HepG2 (cell line): ENCODE results near the gene NDOR1. TPM values are rescaled to one million over a fixed set of nuclear protein-coding genes. Genes with fewer than 3 reads are reported as not detected.

Experiments used
- ATF4 ChIP-seq, 2 experiments: fragments of 450-650 bp in 1 of 2; sonication (generic) in 1 of 2; formaldehyde crosslinking; IDR thresholded peaks; 2 replicates each; pipeline versions ENCODE4 v1.5.0 to v1.8.0; 2020 to 2022; ENCODE audit warnings: mild to moderate bottlenecking in 1 of 2, missing genetic modification reagents in 1 of 2
- GATAD2A ChIP-seq: IDR thresholded peaks from 2 replicates; pipeline ENCODE4 v1.6.1; 2016
- GPBP1L1 ChIP-seq: sonication (generic); formaldehyde crosslinking; IDR thresholded peaks from 2 replicates; pipeline ENCODE4 v1.5.0; 2020; ENCODE audit warnings: mild to moderate bottlenecking, missing genetic modification reagents
- HCFC1 ChIP-seq: fragments of 150-350 bp; IDR thresholded peaks from 2 replicates; pipeline ENCODE4 v1.6.1; 2014; ENCODE audit warnings: low read depth, low read length
- HINFP ChIP-seq: sonication (generic); formaldehyde crosslinking; IDR thresholded peaks from 2 replicates; pipeline ENCODE4 v1.4.0; 2020; ENCODE audit warnings: low read depth, mild to moderate bottlenecking, missing genetic modification reagents
- HOXD1 ChIP-seq: sonication (generic); formaldehyde crosslinking; IDR thresholded peaks from 2 replicates; pipeline ENCODE4 v1.5.0; 2020; ENCODE audit warnings: missing genetic modification reagents
- ISX ChIP-seq: sonication (generic); formaldehyde crosslinking; conservative IDR thresholded peaks from 2 replicates; pipeline ENCODE4 v1.5.0; 2020; ENCODE audit warnings: missing genetic modification reagents
- KDM4B ChIP-seq: sonication (generic); formaldehyde crosslinking; IDR thresholded peaks from 2 replicates; pipeline ENCODE4 v1.4.0; 2020; ENCODE audit warnings: missing genetic modification reagents
- KLF13 ChIP-seq: sonication (generic); formaldehyde crosslinking; IDR thresholded peaks from 2 replicates; pipeline ENCODE4 v1.4.0; 2020; ENCODE audit warnings: mild to moderate bottlenecking, missing genetic modification reagents
- KLF6 ChIP-seq: IDR thresholded peaks from 2 replicates; pipeline ENCODE4 v1.8.0; 2016; ENCODE audit warnings: missing biosample characterization, missing genetic modification reagents
- MED8 ChIP-seq: sonication (generic); formaldehyde crosslinking; IDR thresholded peaks from 2 replicates; pipeline ENCODE4 v1.8.1; 2023; ENCODE audit warnings: mild to moderate bottlenecking, missing genetic modification reagents; ENCODE audit not compliant: insufficient replicate concordance
- PHF5A ChIP-seq: IDR thresholded peaks from one replicate; pipeline ENCODE4 v1.6.1; 2018; ENCODE audit warnings: low read depth, missing genetic modification reagents; ENCODE audit not compliant: unreplicated experiment
- PHF8 ChIP-seq: sonication (generic); formaldehyde crosslinking; IDR thresholded peaks from 2 replicates; pipeline ENCODE4 v1.5.0; 2020; ENCODE audit warnings: missing genetic modification reagents
- YEATS2 ChIP-seq: sonication (generic); formaldehyde crosslinking; IDR thresholded peaks from 2 replicates; pipeline ENCODE4 v1.4.0; 2020; ENCODE audit warnings: missing genetic modification reagents, borderline replicate concordance
- ZC3H4 ChIP-seq: sonication (generic); formaldehyde crosslinking; IDR thresholded peaks from 2 replicates; pipeline ENCODE4 v1.4.0; 2020; ENCODE audit warnings: missing genetic modification reagents, borderline replicate concordance
- ZGPAT ChIP-seq: IDR thresholded peaks from 2 replicates; pipeline ENCODE4 v1.6.1; 2016; ENCODE audit warnings: mild to moderate bottlenecking
- ZNF160 ChIP-seq: sonication (generic); formaldehyde crosslinking; IDR thresholded peaks from 2 replicates; pipeline ENCODE4 v1.8.0; 2022; ENCODE audit warnings: mild to moderate bottlenecking, inconsistent platforms, missing genetic modification reagents
- ZNF639 ChIP-seq: conservative IDR thresholded peaks from 2 replicates; pipeline ENCODE4 v1.6.1; 2018; ENCODE audit warnings: missing genetic modification reagents
- ZNF777 ChIP-seq: sonication (generic); formaldehyde crosslinking; IDR thresholded peaks from 2 replicates; pipeline ENCODE4 v1.4.0; 2020; ENCODE audit warnings: missing genetic modification reagents
- ZNF879 ChIP-seq: sonication (generic); formaldehyde crosslinking; IDR thresholded peaks from 2 replicates; pipeline ENCODE4 v1.8.1; 2023; ENCODE audit warnings: missing genetic modification reagents
- polyA plus RNA-seq, 8 experiments: library from polyadenylated mRNA; depleted of rRNA in 3 of 8; stranded (reverse) in 7 of 8; unstranded in 1 of 8; fragments of >200 nt; fragmentation: Illumina TruSeq in 4 of 8; extraction: Trizol in 4 of 8; gene quantifications; 2 replicates each; pipeline versions ENCODE4 v1.2.1 to v1.2.3, GENCODE V29; 2011 to 2016; ENCODE audit warnings: low read depth in 4 of 8, missing spikeins in 1 of 8, mixed read lengths in 1 of 8; ENCODE audit not compliant: insufficient read depth in 1 of 8
- total RNA-seq, 5 experiments: library from RNA; depleted of rRNA; stranded (reverse); fragments of >200 nt; fragmentation: Illumina TruSeq; extraction: Trizol; gene quantifications; 2 replicates each; pipeline ENCODE4 v1.2.3, GENCODE V29; 2016; ENCODE audit warnings: low read depth in 1 of 5

The NDOR1 gene
- total and polyA plus RNA-seq, 2 of the 13 experiments (the other 11 are each of a cell fraction or from before 2014, with no cell fraction given), result 3.6 to 8.7 TPM

- TF ChIP-seq ZGPAT (peak; percentile 25; the same call in 1 of the 2 replicates), ZC3H4 (peak; percentile 53), HCFC1 (peak; percentile 37), ISX (no peak), HINFP (CRISPR knock-in tag) (no peak; the same call in 1 of the 2 replicates), ZNF879 (CRISPR knock-in tag) (no peak), PHF8 (CRISPR knock-in tag) (peak; percentile 72), HOXD1 (CRISPR knock-in tag) (no peak), KLF6 (CRISPR knock-in tag) (no peak), KDM4B (CRISPR knock-in tag) (no peak), ZNF639 (no peak; the same call in 1 of the 2 replicates), KLF13 (CRISPR knock-in tag) (no peak), ZNF160 (CRISPR knock-in tag) (no peak), YEATS2 (CRISPR knock-in tag) (no peak; the same call in 1 of the 2 replicates), GATAD2A (CRISPR knock-in tag) (no peak), MED8 (CRISPR knock-in tag) (no peak), ZNF777 (CRISPR knock-in tag) (peak; percentile 39; the same call in 1 of the 2 replicates), PHF5A (CRISPR knock-in tag) (no peak), ATF4 (CRISPR knock-in tag; IDR thresholded peaks at IDR 0.05) (no peak), GPBP1L1 (no peak)
These were observed 17.8 kb downstream of the NDOR1 start (continued) for GRCh38 chr9:137223078-137223970.
